Activated CD4-positive, CD25-positive, alpha-beta regulatory T cell treated with anti-CD3 and anti-CD28 coated beads, Interleukin-2, amount 50 U/mL, for 24 hours (primary cell): ENCODE data around the gene AFF1.

ENCODE experiments used
- ATAC-seq, 2 donors: fragments of 150-1000 bp; cut with Tn5 transposase; one replicate each; pipeline ENCODE4 v1.10.0; 2021; ENCODE audit warnings: mild to moderate bottlenecking in 1 of 2, moderate library complexity in 1 of 2

AFF1 gene

GRCh38 chr4:86919561-86920223 is 15.1 kb upstream of the AFF1 start:
- no peak for ATAC-seq

- no peak for ATAC-seq
These were observed 13.1 kb upstream of the AFF1 start for GRCh38 chr4:86921608-86922252.

- no peak for ATAC-seq
These were observed 10.0 kb upstream of the AFF1 start for GRCh38 chr4:86924811-86925210.

- ATAC-seq = no peak
These were observed 8.2 kb upstream of the AFF1 start for GRCh38 chr4:86926435-86927086.

GRCh38 chr4:86927843-86928395 is 6.9 kb upstream of the AFF1 start:
- peak; percentile 70 for ATAC-seq

GRCh38 chr4:86928400-86929255 is 6.2 kb upstream of the AFF1 start:
- no peak for ATAC-seq

- no peak for ATAC-seq
These were observed 552 bp upstream of the AFF1 start for GRCh38 chr4:86934147-86934770.

- no peak for ATAC-seq
These were observed 698 bp downstream of the AFF1 start for GRCh38 chr4:86935566-86935852.

GRCh38 chr4:86935853-86936733 is 1.3 kb downstream of the AFF1 start:
- ATAC-seq = peak; percentile 62 to 64

GRCh38 chr4:86938771-86939520 is 4.1 kb downstream of the AFF1 start:
- ATAC-seq = no peak

GRCh38 chr4:86939729-86940575 is 5.1 kb downstream of the AFF1 start:
- peak; percentile 25 to 40 for ATAC-seq

- no peak for ATAC-seq
These were observed 6.2 kb downstream of the AFF1 start for GRCh38 chr4:86940920-86941460.

GRCh38 chr4:86942185-86942666 is 7.4 kb downstream of the AFF1 start:
- ATAC-seq = no peak

- no peak for ATAC-seq
These were observed 10.4 kb downstream of the AFF1 start for GRCh38 chr4:86944964-86945781.

- ATAC-seq = no peak
These were observed 12.2 kb downstream of the AFF1 start for GRCh38 chr4:86946868-86947500.

GRCh38 chr4:86947501-86948120 is 12.8 kb downstream of the AFF1 start:
- no peak for ATAC-seq

GRCh38 chr4:86948276-86948675 is 13.5 kb downstream of the AFF1 start:
- ATAC-seq = peak in 1 of 2 donors; percentile 27
